ENCODE data around the gene SMYD3. TPM values are rescaled to one million over a fixed set of nuclear protein-coding genes. Genes with fewer than 3 reads are reported as not detected.

The SMYD3 gene
- total and polyA plus RNA-seq, 2 donors (not counting 3 experiments of a cell fraction or from before 2014, with no cell fraction given) = 16.0 to 32.1 TPM

DNA sequence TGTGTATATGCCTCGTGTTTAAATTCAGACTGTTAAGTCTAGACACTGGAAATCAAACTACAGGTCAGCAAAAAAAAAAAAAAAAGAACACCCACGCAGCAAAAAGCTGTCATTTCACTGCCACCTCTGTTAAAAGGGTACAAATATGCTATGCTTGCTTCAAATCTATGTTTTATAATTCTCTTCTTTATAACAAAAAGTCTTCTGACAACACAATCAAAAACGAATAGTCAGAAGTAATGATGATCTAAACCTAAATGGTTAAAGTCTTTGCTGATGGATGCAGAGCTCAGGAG, 438.9 kb downstream of the SMYD3 start:
- TF ChIP-seq MYC (IDR thresholded peaks at IDR 0.05; ENCODE audit: low read depth, low read length) (no peak), FOS (IDR thresholded peaks at IDR 0.05; ENCODE audit: borderline replicate concordance, insufficient read depth, low read length) (no peak), EZH2 (IDR thresholded peaks at IDR 0.05; ENCODE audit: borderline replicate concordance, low read depth, low read length, severe bottlenecking) (no peak)
- Histone ChIP-seq H3K9me3 (replicated peaks; ENCODE audit: control insufficient read depth, insufficient read depth, low read length) (no peaks in the 10 kb centered on the region), H3K4me2 (ENCODE audit: insufficient read depth, low read length) (no peak overlapping the region), H3K4me1 (ENCODE audit: control insufficient read depth, extremely low read depth, insufficient read depth, low read length) (no peaks in the 10 kb centered on the region), H3K9me1 (replicated peaks; ENCODE audit: control insufficient read depth, extremely low read depth, insufficient read depth, low read length) (no peaks in the 10 kb centered on the region), H3K79me2 (ENCODE audit: control insufficient read depth, insufficient read depth, low read length) (no peaks in the 10 kb centered on the region), H3K27me3 (ENCODE audit: control insufficient read depth in 2 of 2, insufficient read depth in 2 of 2, low read length in 2 of 2) (no peaks in the 10 kb centered on the region), H3K4me3 (replicated peaks in 1 of 3; ENCODE audit: insufficient read depth in 1 of 3, low read depth in 1 of 3, low read length in 3 of 3) (no peak overlapping the region), H3K27ac (ENCODE audit: insufficient read depth, low read depth, low read length) (no peak overlapping the region), H2AFZ (ENCODE audit: low read depth, low read length) (no peak overlapping the region), H4K20me1 (replicated peaks; ENCODE audit: control insufficient read depth, extremely low read depth, insufficient read depth, low read length) (peaks cover 3% of the 10 kb centered on the region), H3K36me3 (ENCODE audit: control insufficient read depth in 2 of 2, extremely low read depth in 1 of 2, insufficient read depth in 2 of 2, low read length in 2 of 2) (no peaks in the 10 kb centered on the region), H3K9ac (replicated peaks; ENCODE audit: extremely low read depth, insufficient read depth, low read length) (no peak overlapping the region)
- dilution Hi-C loops (cut with MboI; ENCODE audit: extremely low pct_ligation_motif_present, low sequenced_read_pairs) = no loop called here
- ChIA-PET CTCF (interaction anchor here (1.5 kb wide), 1 partner anchor 9 kb away, joined by 3 read pairs; no protein-coding TSS in a partner anchor), POLR2A (no interaction called here)
- no peak for DNase-seq (ENCODE audit: low read depth, low spot score)
- intact Hi-C loops (cut with micrococcal nuclease) = no loop called here
- FAIRE-seq = no peak
- no TSS peak for BruUV-seq (replicated peaks)

DNA sequence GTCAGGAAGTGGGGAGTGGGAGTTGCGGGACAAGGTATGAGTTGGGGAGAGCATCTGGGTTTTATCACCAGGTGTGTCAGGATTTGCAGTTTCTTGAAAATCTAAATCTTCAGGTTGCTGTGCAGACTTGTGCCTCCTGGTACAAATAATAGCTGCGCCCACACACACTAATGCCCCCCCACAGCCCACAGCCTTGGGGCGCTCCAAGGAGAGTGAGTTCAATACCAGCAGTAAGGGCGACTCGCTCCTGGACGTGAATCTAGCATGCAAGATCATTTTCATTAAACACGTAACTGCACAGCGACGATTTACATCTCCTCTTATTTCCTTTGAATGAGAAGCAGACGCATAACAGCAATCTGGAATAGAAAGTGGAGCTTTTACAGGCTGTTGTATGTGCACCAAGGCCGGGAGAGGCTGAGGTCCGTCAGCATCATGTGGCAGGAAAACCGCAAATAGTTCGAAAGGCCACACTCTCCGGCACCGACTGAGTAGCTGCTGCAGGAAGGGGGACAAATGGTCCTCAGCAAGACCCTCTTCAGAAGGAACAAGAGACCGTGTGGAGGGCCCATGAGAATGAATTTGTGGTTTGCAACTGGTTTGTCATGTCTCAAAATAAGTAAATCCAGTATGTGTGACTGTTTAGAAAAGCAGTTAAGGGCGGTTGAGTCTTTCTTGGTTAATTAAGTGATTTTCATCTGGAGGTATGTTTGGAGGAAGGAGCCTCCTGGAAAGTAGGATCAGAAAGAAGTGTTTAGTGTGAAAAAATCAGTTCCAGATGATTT, 439.5 kb downstream of the SMYD3 start:
- no TSS peak for BruUV-seq (replicated peaks)

More for the DNA sequence above, 439.5 kb downstream of the SMYD3 start:
- POLR2A ChIA-PET = interaction anchor here (0.6 kb wide), 1 partner anchor 17 kb away, joined by 5 read pairs; no protein-coding TSS in a partner anchor
- H3K27me3 ChIP-seq (ENCODE audit: control insufficient read depth in 2 of 2, insufficient read depth in 2 of 2, low read length in 2 of 2) = no peaks in the 10 kb centered on the region
- H3K4me3 ChIP-seq (replicated peaks in 1 of 3; ENCODE audit: insufficient read depth in 1 of 3, low read depth in 1 of 3, low read length in 3 of 3) = no peak overlapping the region
- H3K79me2 ChIP-seq (ENCODE audit: control insufficient read depth, insufficient read depth, low read length) = no peaks in the 10 kb centered on the region
- dilution Hi-C loops (cut with MboI; ENCODE audit: extremely low pct_ligation_motif_present, low sequenced_read_pairs) (no loop called here), intact Hi-C loops (cut with micrococcal nuclease) (no loop called here)
- CTCF ChIA-PET = interaction anchor here (1.5 kb wide), 1 partner anchor 9 kb away, joined by 3 read pairs; no protein-coding TSS in a partner anchor
- no peak overlapping the region for H3K9ac ChIP-seq (replicated peaks; ENCODE audit: extremely low read depth, insufficient read depth, low read length)
- no peaks in the 10 kb centered on the region for H3K9me1 ChIP-seq (replicated peaks; ENCODE audit: control insufficient read depth, extremely low read depth, insufficient read depth, low read length)
- TF ChIP-seq, protein P1, sequence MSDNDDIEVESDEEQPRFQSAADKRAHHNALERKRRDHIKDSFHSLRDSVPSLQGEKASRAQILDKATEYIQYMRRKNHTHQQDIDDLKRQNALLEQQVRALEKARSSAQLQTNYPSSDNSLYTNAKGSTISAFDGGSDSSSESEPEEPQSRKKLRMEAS (IDR thresholded peaks at IDR 0.05; ENCODE audit: insufficient read depth, insufficient read length) = no peak
- no peaks in the 10 kb centered on the region for H3K36me3 ChIP-seq (ENCODE audit: control insufficient read depth in 2 of 2, extremely low read depth in 1 of 2, insufficient read depth in 2 of 2, low read length in 2 of 2)
- H3K4me2 ChIP-seq (ENCODE audit: insufficient read depth, low read length) = no peak overlapping the region
- no peak for FAIRE-seq
- peaks cover 3% of the 10 kb centered on the region for H4K20me1 ChIP-seq (replicated peaks; ENCODE audit: control insufficient read depth, extremely low read depth, insufficient read depth, low read length)
- H3K27ac ChIP-seq (ENCODE audit: insufficient read depth, low read depth, low read length) = no peak overlapping the region
- no peak for DNase-seq (ENCODE audit: low read depth, low spot score)
- H2AFZ ChIP-seq (ENCODE audit: low read depth, low read length) = no peak overlapping the region
- no peaks in the 10 kb centered on the region for H3K9me3 ChIP-seq (replicated peaks; ENCODE audit: control insufficient read depth, insufficient read depth, low read length)
- H3K4me1 ChIP-seq (ENCODE audit: control insufficient read depth, extremely low read depth, insufficient read depth, low read length) = no peaks in the 10 kb centered on the region
